Esophagus muscularis mucosa (tissue), 4 donors: ENCODE measurements around the gene KPNA1. TPM values are rescaled to one million over a fixed set of nuclear protein-coding genes. Genes with fewer than 3 reads are reported as not detected.

ENCODE experiments used
- DNase-seq: peaks from one replicate; pipeline ENCODE4 v3.0.0-alpha.2; 2017; ENCODE audit errors: extremely low spot score
- H3K27ac ChIP-seq, 4 donors: fragments of 200-600 bp; sonication (generic); replicated peaks in 1 of 4; 1 replicate in 3 of 4; 2 replicates in 1 of 4; pipeline ENCODE4 v1.5.1; 2016 to 2019; ENCODE audit warnings: mild to moderate bottlenecking in 1 of 4
- H3K27me3 ChIP-seq, 4 donors: fragments of 200-600 bp; sonication (generic); one replicate each; pipeline versions ENCODE4 v1.5.1 to v1.6.0; 2016 to 2019
- H3K36me3 ChIP-seq, 4 donors: fragments of 200-600 bp; sonication (generic); one replicate each; pipeline ENCODE4 v1.5.1; 2016 to 2019
- H3K4me1 ChIP-seq, 4 donors: fragments of 200-600 bp; sonication (generic); one replicate each; pipeline ENCODE4 v1.5.1; 2016 to 2019
- H3K4me3 ChIP-seq, 4 donors: fragments of 200-600 bp; sonication (generic); 1 replicate in 2 of 4; 2 replicates in 2 of 4; pipeline ENCODE4 v1.5.1; 2016 to 2019; ENCODE audit warnings: mild to moderate bottlenecking in 4 of 4, moderate library complexity in 1 of 4
- H3K9me3 ChIP-seq, 4 donors: fragments of 200-600 bp; sonication (generic); 1 replicate in 3 of 4; 2 replicates in 1 of 4; pipeline ENCODE4 v1.5.1; 2016 to 2019
- EP300 ChIP-seq: sonication (generic); formaldehyde crosslinking; IDR thresholded peaks from one replicate; pipeline ENCODE4 v1.6.1; 2017; ENCODE audit warnings: antibody characterized with exemption
- POLR2A ChIP-seq: fragments of 450-650 bp; IDR thresholded peaks from one replicate; pipeline ENCODE4 v1.6.1; 2017; ENCODE audit warnings: antibody characterized with exemption, moderate library complexity, mild to moderate bottlenecking, low read depth
- POLR2AphosphoS5 ChIP-seq, 2 donors: sonication (generic); formaldehyde crosslinking; IDR thresholded peaks; one replicate each; pipeline ENCODE4 v1.6.1; 2017; ENCODE audit warnings: antibody characterized with exemption in 2 of 2
- WGBS: methylation state at CpG from one replicate; pipeline ENCODE4 v1.1.5; 2018; 5-methylcytosine and 5-hydroxymethylcytosine counted together
- intact Hi-C: fragments of 100-400 bp; cut with DNase I; formaldehyde crosslinking; loops from one replicate; pipeline ENCODE4 v1.15.1; 2023
- total RNA-seq, 4 donors: library from RNA; depleted of rRNA; stranded (reverse); fragments of >200 nt; gene quantifications; one replicate each; pipeline versions ENCODE4 v1.1.0 to v1.2.1, GENCODE V29; 2016
- TF ChIP-seq, protein P1 (sequence below), 3 experiments: fragments of 200-600 bp in 2 of 3; fragments of 450-650 bp in 1 of 3; sonication (generic) in 2 of 3; IDR thresholded peaks; one replicate each; pipeline ENCODE4 v1.5.1; 2017 to 2019; ENCODE audit warnings: antibody characterized with exemption in 3 of 3, mild to moderate bottlenecking in 2 of 3, moderate library complexity in 1 of 3

The KPNA1 gene
- total RNA-seq, 4 donors from 2014 or later, result 28.2 to 47.4 (median 45.3) TPM

DNA sequence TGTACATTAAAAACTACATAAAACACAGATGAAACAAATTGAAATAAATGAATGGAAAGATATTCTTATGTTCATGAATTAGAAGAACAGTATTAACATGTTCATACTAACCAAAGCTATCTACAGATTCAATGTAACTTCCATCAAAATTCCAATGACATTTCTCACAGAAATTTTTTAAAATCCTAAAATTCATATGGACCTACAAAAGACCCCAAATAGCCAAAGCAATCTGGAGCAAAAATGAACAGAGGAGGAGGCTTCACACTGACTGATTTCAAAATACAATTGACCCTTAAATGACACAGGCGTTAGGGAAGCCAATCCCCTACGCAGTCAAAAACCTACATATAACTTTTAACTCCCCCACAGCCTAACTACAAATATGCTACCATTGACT lies 39.4 kb downstream of the KPNA1 start:
- Histone ChIP-seq H3K27me3 (no peaks in the 10 kb centered on the region), H3K27ac (no peak overlapping the region), H3K9me3 (no peaks in the 10 kb centered on the region), H3K4me1 (peaks cover 0 to 13% (median 5%) of the 10 kb centered on the region in 4 donors), H3K36me3 (no peaks in the 10 kb centered on the region), H3K4me3 (no peak overlapping the region)
- TF ChIP-seq POLR2AphosphoS5 (IDR thresholded peaks at IDR 0.05), result no peak
- TF ChIP-seq, protein P1, sequence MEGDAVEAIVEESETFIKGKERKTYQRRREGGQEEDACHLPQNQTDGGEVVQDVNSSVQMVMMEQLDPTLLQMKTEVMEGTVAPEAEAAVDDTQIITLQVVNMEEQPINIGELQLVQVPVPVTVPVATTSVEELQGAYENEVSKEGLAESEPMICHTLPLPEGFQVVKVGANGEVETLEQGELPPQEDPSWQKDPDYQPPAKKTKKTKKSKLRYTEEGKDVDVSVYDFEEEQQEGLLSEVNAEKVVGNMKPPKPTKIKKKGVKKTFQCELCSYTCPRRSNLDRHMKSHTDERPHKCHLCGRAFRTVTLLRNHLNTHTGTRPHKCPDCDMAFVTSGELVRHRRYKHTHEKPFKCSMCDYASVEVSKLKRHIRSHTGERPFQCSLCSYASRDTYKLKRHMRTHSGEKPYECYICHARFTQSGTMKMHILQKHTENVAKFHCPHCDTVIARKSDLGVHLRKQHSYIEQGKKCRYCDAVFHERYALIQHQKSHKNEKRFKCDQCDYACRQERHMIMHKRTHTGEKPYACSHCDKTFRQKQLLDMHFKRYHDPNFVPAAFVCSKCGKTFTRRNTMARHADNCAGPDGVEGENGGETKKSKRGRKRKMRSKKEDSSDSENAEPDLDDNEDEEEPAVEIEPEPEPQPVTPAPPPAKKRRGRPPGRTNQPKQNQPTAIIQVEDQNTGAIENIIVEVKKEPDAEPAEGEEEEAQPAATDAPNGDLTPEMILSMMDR (IDR thresholded peaks at IDR 0.05), result no peak
- TF ChIP-seq POLR2A, result no peak
- no peak for TF ChIP-seq EP300
- 91% methylated on average over 2 of the region's 2 CpGs for WGBS
- intact Hi-C loops, result no loop called here
- no peak for DNase-seq

DNA sequence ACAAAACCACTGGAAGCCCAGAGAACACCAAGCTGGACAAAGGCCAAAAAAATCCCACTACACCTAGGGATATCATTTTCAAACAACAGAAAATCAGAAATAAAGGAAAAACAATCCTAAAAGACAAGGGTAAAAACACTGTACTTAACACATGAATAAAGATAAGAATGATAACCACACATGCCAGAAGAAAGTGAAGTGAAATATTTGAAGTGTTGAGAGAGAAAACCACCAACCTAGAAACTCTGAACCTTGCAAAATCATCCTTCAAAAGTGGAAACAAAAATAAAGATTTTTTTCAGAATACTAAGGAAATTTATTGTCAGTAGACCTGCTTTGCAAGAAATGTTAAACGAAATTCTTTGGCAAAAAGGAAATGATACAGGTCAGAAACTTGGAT lies 45.1 kb downstream of the KPNA1 start:
- TF ChIP-seq EP300 (no peak), POLR2A (no peak), POLR2AphosphoS5 (IDR thresholded peaks at IDR 0.05) (no peak)
- TF ChIP-seq, protein P1 (IDR thresholded peaks at IDR 0.05), result no peak
- 63% methylated on average over 1 of the region's 1 CpG for WGBS
- no peak overlapping the region for H3K27ac ChIP-seq
- H3K4me1 ChIP-seq, result peaks cover 0 to 28% (median 6%) of the 10 kb centered on the region in 4 donors
- no peaks in the 10 kb centered on the region for H3K27me3 ChIP-seq
- H3K36me3 ChIP-seq, result peaks cover 0 to 17% (median 15%) of the 10 kb centered on the region in 4 donors
- DNase-seq, result no peak
- no peak overlapping the region for H3K4me3 ChIP-seq
- no peaks in the 10 kb centered on the region for H3K9me3 ChIP-seq
- intact Hi-C loops, result no loop called here

DNA sequence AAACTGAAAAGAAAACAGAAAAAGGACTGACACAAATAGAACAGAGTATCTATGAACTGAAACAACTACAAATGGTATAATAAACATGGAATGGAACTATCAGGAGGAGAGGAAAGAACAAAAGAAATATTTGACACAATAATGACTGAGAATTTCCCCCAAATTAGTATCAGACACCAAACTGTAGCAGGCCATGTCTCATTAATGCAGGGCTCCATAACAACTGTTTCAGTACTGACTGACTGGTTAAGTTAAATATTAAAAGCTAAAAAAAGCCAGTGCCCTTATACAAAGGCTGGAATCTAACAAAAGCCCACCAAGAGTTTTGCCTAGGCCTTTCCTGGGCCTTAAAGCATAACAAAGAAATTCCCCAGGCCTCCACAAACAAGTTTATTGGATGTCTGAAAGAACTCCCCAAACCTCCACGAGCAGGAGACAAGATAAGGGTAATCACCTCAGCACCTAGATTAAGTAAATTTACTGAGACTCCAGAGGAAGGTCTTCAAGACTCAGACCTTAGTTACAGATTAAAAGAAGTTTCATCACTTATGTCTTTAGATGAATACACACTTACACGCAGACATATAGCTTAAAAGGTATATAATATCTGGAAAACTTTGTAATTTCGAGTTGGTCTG lies 45.7 kb downstream of the KPNA1 start:
- peaks cover 0 to 17% (median 15%) of the 10 kb centered on the region in 4 donors for H3K36me3 ChIP-seq
- no peaks in the 10 kb centered on the region for H3K9me3 ChIP-seq
- no peak overlapping the region for H3K4me3 ChIP-seq
- no peaks in the 10 kb centered on the region for H3K27me3 ChIP-seq
- DNase-seq, result no peak
- TF ChIP-seq, protein P1 (IDR thresholded peaks at IDR 0.05), result no peak
- TF ChIP-seq POLR2A (no peak), POLR2AphosphoS5 (IDR thresholded peaks at IDR 0.05) (no peak), EP300 (no peak)
- intact Hi-C loops, result no loop called here
- no peak overlapping the region for H3K27ac ChIP-seq
- 88% methylated on average over 3 of the region's 3 CpGs for WGBS
- peaks cover 0 to 28% (median 6%) of the 10 kb centered on the region in 4 donors for H3K4me1 ChIP-seq

DNA sequence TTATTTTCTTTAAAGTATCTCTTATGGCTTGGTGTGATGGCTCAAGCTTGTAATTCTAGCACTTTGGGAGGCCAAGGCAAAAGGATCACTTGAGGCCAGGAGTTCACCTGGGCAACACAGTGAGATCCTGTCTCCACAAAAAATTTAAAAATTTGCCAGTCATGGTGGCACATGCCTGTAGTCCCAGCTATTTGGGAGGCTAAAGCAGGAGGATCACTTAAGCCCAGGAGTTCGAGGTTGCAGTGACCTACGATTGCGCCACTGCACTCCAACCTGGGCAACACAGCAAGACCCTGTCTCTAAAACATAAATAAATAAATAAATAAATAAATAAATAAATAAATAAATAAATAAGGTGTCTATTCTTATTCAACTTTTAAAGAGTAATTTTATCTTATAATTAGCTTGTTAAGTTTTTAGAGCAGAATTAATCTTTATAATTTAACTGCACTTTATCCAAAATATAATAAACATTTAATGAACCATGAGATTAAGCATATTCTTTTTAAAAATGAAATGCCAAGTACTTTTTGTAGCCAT lies 48.0 kb downstream of the KPNA1 start:
- TF ChIP-seq, protein P1 (IDR thresholded peaks at IDR 0.05), result no peak
- TF ChIP-seq EP300 (no peak), POLR2AphosphoS5 (IDR thresholded peaks at IDR 0.05) (no peak), POLR2A (no peak)
- Histone ChIP-seq H3K27ac (no peak overlapping the region), H3K36me3 (peaks cover 5 to 39% (median 35%) of the 10 kb centered on the region in 4 donors), H3K27me3 (no peaks in the 10 kb centered on the region), H3K9me3 (no peaks in the 10 kb centered on the region), H3K4me1 (peaks cover 0 to 27% (median 6%) of the 10 kb centered on the region in 4 donors), H3K4me3 (no peak overlapping the region)
- no peak for DNase-seq
- WGBS, result 96% methylated on average over 3 of the region's 3 CpGs
- intact Hi-C loops, result no loop called here
